ENCODE results near the gene COQ9.

GRCh38 chr16:57471209-57471608 is 23.9 kb downstream of the COQ9 start:
- no peak for TF ChIP-seq CTCF (tag by site-specific recombination; IDR thresholded peaks at IDR 0.05)
- no peak for TF ChIP-seq ZNF146 (tag by site-specific recombination; IDR thresholded peaks at IDR 0.05)
- TF ChIP-seq ZSCAN5A (tag by site-specific recombination; IDR thresholded peaks at IDR 0.05), result no peak
- no peak for TF ChIP-seq ZNF561 (tag by site-specific recombination; IDR thresholded peaks at IDR 0.05; ENCODE audit: borderline replicate concordance)
- TF ChIP-seq HOXA7 (CRISPR knock-in tag; IDR thresholded peaks at IDR 0.05; ENCODE audit: borderline replicate concordance), result no peak
